Measurements from ENCODE around the gene HLA-DPB1. TPM values are rescaled to one million over a fixed set of nuclear protein-coding genes. Genes with fewer than 3 reads are reported as not detected.

HLA-DPB1 gene
- total and polyA plus RNA-seq, 9 of the 15 experiments (the other 6 are each of a cell fraction or from before 2014, with no cell fraction given): 0.07 to 1.2 (median 0.51) TPM

- TF ChIP-seq SIRT6 (IDR thresholded peaks at IDR 0.05; ENCODE audit: low read depth, low read length) (no peak), XRCC5 (IDR thresholded peaks at IDR 0.05; ENCODE audit: low read depth, low read length) (0 out of 2 replicates have a peak, but pooled peaks have one; percentile 37), BCOR (IDR thresholded peaks at IDR 0.05) (0 out of 2 replicates have a peak, but pooled peaks have one; percentile 29), ARNT (IDR thresholded peaks at IDR 0.05) (0 out of 4 replicates have a peak, but pooled peaks have one; percentile 52 to 68), CC2D1A (IDR thresholded peaks at IDR 0.05) (peak; percentile 84; the same call in 1 of the 2 replicates), CBX5 (IDR thresholded peaks at IDR 0.05; ENCODE audit: borderline replicate concordance, low read depth) (0 out of 2 replicates have a peak, but pooled peaks have one; percentile 15), CTBP1 (IDR thresholded peaks at IDR 0.05; ENCODE audit: borderline replicate concordance) (peak; percentile 31; the same call in 1 of the 2 replicates), DEAF1 (CRISPR knock-in tag; IDR thresholded peaks at IDR 0.05) (peak; percentile 89), RAD21 (CRISPR knock-in tag; conservative IDR thresholded peaks at IDR 0.05 in 1 of 2, IDR thresholded peaks at IDR 0.05 in 1 of 2) (peak; percentile 90 to 96), ZNF174 (CRISPR knock-in tag; IDR thresholded peaks at IDR 0.05) (no peak), YBX1 (IDR thresholded peaks at IDR 0.05) (no peak), ZC3H11A (IDR thresholded peaks at IDR 0.05; ENCODE audit: low read depth, low read length) (no peak), MAFF (IDR thresholded peaks at IDR 0.05; ENCODE audit: low read length) (0 out of 2 replicates have a peak, but pooled peaks have one; percentile 2), ATF7 (IDR thresholded peaks at IDR 0.05) (peak; percentile 46; the same call in 1 of the 2 replicates), CXXC5 (CRISPR knock-in tag; IDR thresholded peaks at IDR 0.05) (0 out of 2 replicates have a peak, but pooled peaks have one; percentile 12), ARID2 (IDR thresholded peaks at IDR 0.05) (peak; percentile 55), ZNF24 (IDR thresholded peaks at IDR 0.05) (peak; percentile 15; the same call in 1 of the 2 replicates), MAX (CRISPR knock-in tag; IDR thresholded peaks at IDR 0.05) (peak; percentile 37; the same call in 1 of the 2 replicates)
- TF ChIP-seq, protein P1, sequence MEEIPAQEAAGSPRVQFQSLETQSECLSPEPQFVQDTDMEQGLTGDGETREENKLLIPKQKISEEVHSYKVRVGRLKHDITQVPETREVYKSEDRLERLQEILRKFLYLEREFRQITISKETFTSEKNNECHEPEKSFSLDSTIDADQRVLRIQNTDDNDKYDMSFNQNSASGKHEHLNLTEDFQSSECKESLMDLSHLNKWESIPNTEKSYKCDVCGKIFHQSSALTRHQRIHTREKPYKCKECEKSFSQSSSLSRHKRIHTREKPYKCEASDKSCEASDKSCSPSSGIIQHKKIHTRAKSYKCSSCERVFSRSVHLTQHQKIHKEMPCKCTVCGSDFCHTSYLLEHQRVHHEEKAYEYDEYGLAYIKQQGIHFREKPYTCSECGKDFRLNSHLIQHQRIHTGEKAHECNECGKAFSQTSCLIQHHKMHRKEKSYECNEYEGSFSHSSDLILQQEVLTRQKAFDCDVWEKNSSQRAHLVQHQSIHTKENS (CRISPR knock-in tag; IDR thresholded peaks at IDR 0.05): no peak
- TF ChIP-seq, protein P2, sequence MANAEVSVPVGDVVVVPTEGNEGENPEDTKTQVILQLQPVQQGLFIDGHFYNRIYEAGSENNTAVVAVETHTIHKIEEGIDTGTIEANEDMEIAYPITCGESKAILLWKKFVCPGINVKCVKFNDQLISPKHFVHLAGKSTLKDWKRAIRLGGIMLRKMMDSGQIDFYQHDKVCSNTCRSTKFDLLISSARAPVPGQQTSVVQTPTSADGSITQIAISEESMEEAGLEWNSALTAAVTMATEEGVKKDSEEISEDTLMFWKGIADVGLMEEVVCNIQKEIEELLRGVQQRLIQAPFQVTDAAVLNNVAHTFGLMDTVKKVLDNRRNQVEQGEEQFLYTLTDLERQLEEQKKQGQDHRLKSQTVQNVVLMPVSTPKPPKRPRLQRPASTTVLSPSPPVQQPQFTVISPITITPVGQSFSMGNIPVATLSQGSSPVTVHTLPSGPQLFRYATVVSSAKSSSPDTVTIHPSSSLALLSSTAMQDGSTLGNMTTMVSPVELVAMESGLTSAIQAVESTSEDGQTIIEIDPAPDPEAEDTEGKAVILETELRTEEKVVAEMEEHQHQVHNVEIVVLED (CRISPR knock-in tag; IDR thresholded peaks at IDR 0.05): no peak
- TF ChIP-seq, protein P3, sequence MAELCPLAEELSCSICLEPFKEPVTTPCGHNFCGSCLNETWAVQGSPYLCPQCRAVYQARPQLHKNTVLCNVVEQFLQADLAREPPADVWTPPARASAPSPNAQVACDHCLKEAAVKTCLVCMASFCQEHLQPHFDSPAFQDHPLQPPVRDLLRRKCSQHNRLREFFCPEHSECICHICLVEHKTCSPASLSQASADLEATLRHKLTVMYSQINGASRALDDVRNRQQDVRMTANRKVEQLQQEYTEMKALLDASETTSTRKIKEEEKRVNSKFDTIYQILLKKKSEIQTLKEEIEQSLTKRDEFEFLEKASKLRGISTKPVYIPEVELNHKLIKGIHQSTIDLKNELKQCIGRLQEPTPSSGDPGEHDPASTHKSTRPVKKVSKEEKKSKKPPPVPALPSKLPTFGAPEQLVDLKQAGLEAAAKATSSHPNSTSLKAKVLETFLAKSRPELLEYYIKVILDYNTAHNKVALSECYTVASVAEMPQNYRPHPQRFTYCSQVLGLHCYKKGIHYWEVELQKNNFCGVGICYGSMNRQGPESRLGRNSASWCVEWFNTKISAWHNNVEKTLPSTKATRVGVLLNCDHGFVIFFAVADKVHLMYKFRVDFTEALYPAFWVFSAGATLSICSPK (IDR thresholded peaks at IDR 0.05; ENCODE audit: borderline replicate concordance): no peak
Measured at GRCh38 chr6:33123732-33124524, 48.1 kb downstream of the HLA-DPB1 start (continued).

Data from K562 (cell line).